B cell (primary cell): ENCODE measurements around the gene IQCF6. TPM values are rescaled to one million over a fixed set of nuclear protein-coding genes. Genes with fewer than 3 reads are reported as not detected.

Experiments used
- ATAC-seq: fragments of 200-7000 bp; cut with Tn5 transposase; one replicate; pipeline ENCODE4 v1.10.0; 2021; ENCODE audit warnings: low read depth, mild to moderate bottlenecking, moderate number of reproducible peaks, moderate library complexity
- CTCF ChIA-PET: fragments of 350-600 bp; sonication (Branson Sonifier 250); formaldehyde crosslinking; loops from one replicate; lab custom pipeline; 2021; ENCODE audit warnings: antibody characterized with exemption, inconsistent platforms; lab: Charles Lee
- POLR2A ChIA-PET: fragments of 350-600 bp; sonication (Branson Sonifier 250); formaldehyde crosslinking; loops from one replicate; lab custom pipeline; 2021; ENCODE audit warnings: antibody characterized with exemption; lab: Charles Lee
- DNase-seq: peaks from one replicate; pipeline ENCODE4 v3.0.0; 2013
- H2AFZ ChIP-seq: 2 replicates; pipeline ENCODE4 v1.6.1; 2012; ENCODE audit warnings: mild to moderate bottlenecking, low read depth, low read length; ENCODE audit not compliant: insufficient read depth, poor library complexity, severe bottlenecking
- H3K27ac ChIP-seq, 2 donors: 1 replicate in 1 of 2; 2 replicates in 1 of 2; pipeline ENCODE4 v1.5.1; 2012 to 2013; ENCODE audit warnings: low read length in 2 of 2, mild to moderate bottlenecking in 2 of 2, moderate library complexity in 1 of 2
- H3K27me3 ChIP-seq, 4 experiments: fragments of 200-600 bp in 1 of 4; sonication (generic) in 1 of 4; replicated peaks in 1 of 4; 1 replicate in 2 of 4; 2 replicates in 2 of 4; pipeline versions ENCODE4 v1.6.1 to v1.7.0; 2013 to 2016; ENCODE audit warnings: low read length in 3 of 4, mild to moderate bottlenecking in 2 of 4, mixed read lengths in 1 of 4, moderate library complexity in 1 of 4; ENCODE audit not compliant: insufficient read depth in 4 of 4, control insufficient read depth in 3 of 4; ENCODE audit errors: control extremely low read depth in 1 of 4
- H3K36me3 ChIP-seq, 2 experiments: replicated peaks in 1 of 2; 1 replicate in 1 of 2; 2 replicates in 1 of 2; pipeline versions ENCODE4 v1.6.1 to v1.7.1; 2013; ENCODE audit warnings: low read length in 1 of 2; ENCODE audit not compliant: insufficient read depth in 2 of 2, control insufficient read depth in 1 of 2; ENCODE audit errors: control extremely low read depth in 1 of 2, extremely low read depth in 1 of 2
- H3K4me1 ChIP-seq, 2 donors: fragments of 200-600 bp in 1 of 2; sonication (generic) in 1 of 2; 1 replicate in 1 of 2; 2 replicates in 1 of 2; pipeline versions ENCODE4 v1.5.1 to v1.6.1; 2013 to 2017; ENCODE audit warnings: low read length in 2 of 2; ENCODE audit not compliant: control insufficient read depth in 2 of 2, insufficient read depth in 2 of 2
- H3K4me2 ChIP-seq: replicated peaks from 2 replicates; pipeline ENCODE3; 2012; ENCODE audit warnings: mild to moderate bottlenecking, low read depth, low read length; ENCODE audit not compliant: poor library complexity, severe bottlenecking
- H3K4me3 ChIP-seq, 5 experiments: fragments of 200-600 bp in 1 of 5; sonication (generic) in 1 of 5; 1 replicate in 3 of 5; 2 replicates in 2 of 5; pipeline versions ENCODE4 v1.5.1 to v1.7.0; 2011 to 2016; ENCODE audit warnings: low read length in 4 of 5, mild to moderate bottlenecking in 4 of 5, low read depth in 2 of 5, control low read depth in 1 of 5, moderate library complexity in 1 of 5; ENCODE audit not compliant: insufficient read depth in 1 of 5; ENCODE audit errors: control extremely low read depth in 1 of 5, extremely low read depth in 1 of 5
- H3K79me2 ChIP-seq: fragments of 200-600 bp; sonication (generic); one replicate; pipeline ENCODE4 v1.6.0; 2016; ENCODE audit warnings: low read length; ENCODE audit not compliant: control insufficient read depth, insufficient read depth
- H3K9ac ChIP-seq: fragments of 200-600 bp; sonication (generic); 2 replicates; pipeline ENCODE4 v1.6.1; 2017; ENCODE audit warnings: mild to moderate bottlenecking, low read length, moderate library complexity
- H3K9me3 ChIP-seq, 3 donors: one replicate each; pipeline versions ENCODE4 v1.6.1 to v1.7.1; 2013; ENCODE audit warnings: low read length in 2 of 3; ENCODE audit not compliant: control insufficient read depth in 2 of 3, insufficient read depth in 1 of 3; ENCODE audit errors: control extremely low read depth in 1 of 3
- H4K20me1 ChIP-seq: 2 replicates; pipeline ENCODE4 v1.6.0; 2012; ENCODE audit warnings: mild to moderate bottlenecking, low read length; ENCODE audit not compliant: insufficient read depth, control insufficient read depth, poor library complexity, severe bottlenecking
- H3K27ac Mint-ChIP-seq: one replicate; pipeline ENCODE4 v1.8.0; 2021; ENCODE audit warnings: mixed read lengths
- H3K27me3 Mint-ChIP-seq: one replicate; pipeline ENCODE4 v1.8.0; 2021; ENCODE audit warnings: mixed read lengths
- H3K4me1 Mint-ChIP-seq: one replicate; pipeline ENCODE4 v1.8.0; 2021; ENCODE audit warnings: mixed read lengths
- H3K4me3 Mint-ChIP-seq: one replicate; pipeline ENCODE4 v1.8.0; 2021; ENCODE audit warnings: mixed read lengths
- H3K9me3 Mint-ChIP-seq: one replicate; pipeline ENCODE4 v1.8.0; 2022; ENCODE audit warnings: mixed read lengths; ENCODE audit not compliant: insufficient read depth
- CTCF ChIP-seq: fragments of 200-600 bp; IDR thresholded peaks from one replicate; pipeline ENCODE4 v1.8.0; 2022; ENCODE audit warnings: antibody characterized with exemption, mild to moderate bottlenecking
- EZH2 ChIP-seq: IDR thresholded peaks from 2 replicates; pipeline ENCODE4 v1.6.1; 2012; ENCODE audit warnings: borderline replicate concordance, low read depth, mild to moderate bottlenecking, moderate library complexity, low read length; ENCODE audit not compliant: insufficient read depth, poor library complexity, severe bottlenecking
- WGBS: methylation state at CpG from one replicate; pipeline ENCODE4 v1.1.5; 2013; ENCODE audit warnings: missing lambda C conversion rate; ENCODE audit not compliant: insufficient coverage; 5-methylcytosine and 5-hydroxymethylcytosine counted together
- intact Hi-C: fragments of 100-400 bp; cut with micrococcal nuclease; formaldehyde crosslinking; loops from one replicate; pipeline ENCODE4 v1.10.0; 2022
- polyA plus RNA-seq: library from polyadenylated mRNA; depleted of rRNA; stranded (reverse); fragments of >200 nt; gene quantifications from 2 replicates; pipeline ENCODE4 v1.2.3, GENCODE V29; 2012
- total RNA-seq, 2 donors: library from RNA; stranded (reverse); fragments of 120-200 nt in 1 of 2; gene quantifications; 1 replicate in 1 of 2; 2 replicates in 1 of 2; pipeline versions ENCODE4 v1.2.3 to v1.2.4, GENCODE V29; 2013 to 2022

IQCF6 gene
- total and polyA plus RNA-seq, 2 donors (not counting 1 experiment from before 2014, with no cell fraction given): not detected

- Histone ChIP-seq H3K27me3 (no peaks in the 10 kb centered on the region), H3K27ac (no peak overlapping the region), H3K9ac (no peak overlapping the region), H3K9me3 (peaks cover 0 to 4% (median 0%) of the 10 kb centered on the region in 3 donors), H2AFZ (no peak overlapping the region), H3K4me2 (no peak overlapping the region), H3K4me1 (no peaks in the 10 kb centered on the region), H4K20me1 (no peaks in the 10 kb centered on the region), H3K36me3 (no peaks in the 10 kb centered on the region), H3K79me2 (no peaks in the 10 kb centered on the region), H3K4me3 (no peak overlapping the region)
- no peak for TF ChIP-seq EZH2
- no peak for TF ChIP-seq CTCF
- no peaks in the 10 kb centered on the region for H3K4me1 Mint-ChIP-seq
- ChIA-PET CTCF (no interaction called here), POLR2A (no interaction called here)
- intact Hi-C loops: no loop called here
- peaks cover 16% of the 10 kb centered on the region for H3K27me3 Mint-ChIP-seq
- ATAC-seq (no peak), DNase-seq (no peak)
- no peak overlapping the region for H3K4me3 Mint-ChIP-seq
- peaks cover 9% of the 10 kb centered on the region for H3K9me3 Mint-ChIP-seq
- WGBS: no CpG with 5 or more reads among the region's 2 CpGs
- H3K27ac Mint-ChIP-seq: no peak overlapping the region
Measured at GRCh38 chr3:51751287-51751686, 27.8 kb downstream of the IQCF6 start.

GRCh38 chr3:51750878-51751277 is 28.2 kb downstream of the IQCF6 start:
- no peaks in the 10 kb centered on the region for H3K36me3 ChIP-seq
- TF ChIP-seq CTCF: no peak
- no peak for TF ChIP-seq EZH2
- H3K9ac ChIP-seq: no peak overlapping the region
- Mint-ChIP-seq H3K27me3 (peaks cover 12% of the 10 kb centered on the region), H3K4me1 (no peaks in the 10 kb centered on the region), H3K9me3 (peaks cover 7% of the 10 kb centered on the region), H3K27ac (no peak overlapping the region), H3K4me3 (no peak overlapping the region)
- H3K27ac ChIP-seq: no peak overlapping the region
- peaks cover 0 to 2% (median 0%) of the 10 kb centered on the region in 3 donors for H3K9me3 ChIP-seq
- no peak overlapping the region for H3K4me2 ChIP-seq
- H3K27me3 ChIP-seq: no peaks in the 10 kb centered on the region
- intact Hi-C loops: no loop called here
- POLR2A ChIA-PET: no interaction called here
- H2AFZ ChIP-seq: no peak overlapping the region
- no peaks in the 10 kb centered on the region for H3K79me2 ChIP-seq
- H3K4me1 ChIP-seq: no peaks in the 10 kb centered on the region
- DNase-seq: no peak
- H3K4me3 ChIP-seq: no peak overlapping the region
- no peaks in the 10 kb centered on the region for H4K20me1 ChIP-seq
- no CpG with 5 or more reads among the region's 1 CpG for WGBS
- CTCF ChIA-PET: no interaction called here
- no peak for ATAC-seq
